Neural cell (in vitro differentiated cells): ENCODE measurements around the gene KIF18B. TPM values are rescaled to one million over a fixed set of nuclear protein-coding genes. Genes with fewer than 3 reads are reported as not detected.

ENCODE experiments used
- H2AFZ ChIP-seq: fragments of 200-600, 300-800 bp; sonication (generic), shearing (Covaris generic); 2 replicates; pipeline ENCODE4 v1.6.0; 2014; ENCODE audit warnings: low read depth, mild to moderate bottlenecking, antibody characterized with exemption, low read length, moderate library complexity
- H3F3A ChIP-seq: fragments of 200-600 bp; shearing (Covaris generic); 2 replicates; pipeline ENCODE4 v1.6.1; 2016; ENCODE audit warnings: mild to moderate bottlenecking, moderate library complexity, mixed read lengths, antibody characterized with exemption, low read length; ENCODE audit not compliant: insufficient read depth, poor library complexity, severe bottlenecking
- H3K27ac ChIP-seq: fragments of 200-600, 300-800 bp; sonication (generic), shearing (Covaris generic); 2 replicates; pipeline ENCODE4 v1.5.1; 2014; ENCODE audit warnings: mild to moderate bottlenecking, low read length, moderate library complexity
- H3K27me3 ChIP-seq: fragments of 300-800, 200-600 bp; sonication (generic), shearing (Covaris generic); 2 replicates; pipeline ENCODE4 v1.6.0; 2014; ENCODE audit warnings: mild to moderate bottlenecking, low read depth, low read length, moderate library complexity; ENCODE audit not compliant: insufficient read depth
- H3K36me3 ChIP-seq: fragments of 300-800, 200-600 bp; sonication (generic), shearing (Covaris generic); 2 replicates; pipeline ENCODE4 v1.5.1; 2014; ENCODE audit warnings: mild to moderate bottlenecking, antibody characterized with exemption, low read length, moderate library complexity; ENCODE audit not compliant: insufficient read depth
- H3K4me2 ChIP-seq: fragments of 300-800, 200-600 bp; sonication (generic), shearing (Covaris generic); 2 replicates; pipeline ENCODE4 v1.6.0; 2014; ENCODE audit warnings: mild to moderate bottlenecking, low read length
- H3K4me3 ChIP-seq: fragments of 300-800, 200-600 bp; sonication (generic), shearing (Covaris generic); 2 replicates; pipeline ENCODE4 v1.5.1; 2014; ENCODE audit warnings: mild to moderate bottlenecking, low read length, moderate library complexity
- H3K79me2 ChIP-seq: fragments of 200-600 bp; shearing (Covaris generic); replicated peaks from 2 replicates; pipeline ENCODE4 v1.6.0; 2014; ENCODE audit warnings: mild to moderate bottlenecking, low read length, moderate library complexity; ENCODE audit not compliant: insufficient read depth
- H3K9ac ChIP-seq: fragments of 300-800, 200-600 bp; sonication (generic), shearing (Covaris generic); 2 replicates; pipeline ENCODE4 v1.6.1; 2016; ENCODE audit warnings: mild to moderate bottlenecking, low read length, mixed read lengths
- H3K9me2 ChIP-seq: fragments of 200-600 bp; shearing (Covaris generic); 2 replicates; pipeline ENCODE4 v1.6.1; 2016; ENCODE audit warnings: mild to moderate bottlenecking, low read length, mixed read lengths; ENCODE audit not compliant: insufficient read depth
- H3K9me3 ChIP-seq: fragments of 200-600, 300-800 bp; sonication (generic), shearing (Covaris generic); 2 replicates; pipeline ENCODE4 v1.6.1; 2016; ENCODE audit warnings: mild to moderate bottlenecking, mixed run types, low read length, moderate library complexity, mixed read lengths
- H4K20me1 ChIP-seq: fragments of 200-600 bp; shearing (Covaris generic); 2 replicates; pipeline ENCODE4 v1.6.1; 2016; ENCODE audit warnings: mild to moderate bottlenecking, mixed run types; ENCODE audit not compliant: insufficient read depth
- EP300 ChIP-seq: fragments of 450-650 bp; conservative IDR thresholded peaks from 2 replicates; pipeline ENCODE4 v1.6.1; 2014; ENCODE audit warnings: antibody characterized with exemption, mild to moderate bottlenecking, moderate library complexity; ENCODE audit not compliant: poor library complexity, severe bottlenecking
- EZH2 ChIP-seq: fragments of 200-600, 300-800 bp; shearing (Covaris generic), sonication (generic); IDR thresholded peaks from 2 replicates; pipeline ENCODE4 v1.6.1; 2014; ENCODE audit warnings: antibody characterized with exemption, low read length, borderline replicate concordance, mild to moderate bottlenecking; ENCODE audit not compliant: insufficient read depth, poor library complexity, severe bottlenecking
- MXI1 ChIP-seq: fragments of 450-650 bp; conservative IDR thresholded peaks from 2 replicates; pipeline ENCODE4 v1.6.1; 2014; ENCODE audit warnings: antibody characterized with exemption, mild to moderate bottlenecking; ENCODE audit not compliant: poor library complexity, severe bottlenecking
- RAD21 ChIP-seq: fragments of 450-650 bp; conservative IDR thresholded peaks from 2 replicates; pipeline ENCODE4 v1.6.1; 2014; ENCODE audit warnings: antibody characterized with exemption, mild to moderate bottlenecking, moderate library complexity
- SMC3 ChIP-seq: fragments of 450-650 bp; conservative IDR thresholded peaks from 2 replicates; pipeline ENCODE4 v1.6.1; 2014; ENCODE audit warnings: antibody characterized with exemption, mild to moderate bottlenecking, moderate library complexity; ENCODE audit not compliant: poor library complexity
- TAF1 ChIP-seq: IDR thresholded peaks from 2 replicates; pipeline ENCODE4 v1.6.1; 2012; ENCODE audit warnings: low read depth
- polyA plus RNA-seq: library from polyadenylated mRNA; depleted of rRNA; stranded (reverse); fragments of >200 nt; gene quantifications from 2 replicates; pipeline ENCODE4 v1.2.3, GENCODE V29; 2014
- TF ChIP-seq, protein P1 (sequence below): fragments of 450-650 bp; IDR thresholded peaks from 2 replicates; pipeline ENCODE4 v1.5.1; 2014; ENCODE audit warnings: antibody characterized with exemption, mild to moderate bottlenecking, moderate library complexity; ENCODE audit not compliant: poor library complexity, severe bottlenecking
- TF ChIP-seq, protein P2 (sequence below): IDR thresholded peaks from 2 replicates; pipeline ENCODE4 v1.6.1; 2012; ENCODE audit warnings: borderline replicate concordance

The KIF18B gene
- polyA plus RNA-seq, 1 donor from 2014 or later = 0.10 TPM

DNA sequence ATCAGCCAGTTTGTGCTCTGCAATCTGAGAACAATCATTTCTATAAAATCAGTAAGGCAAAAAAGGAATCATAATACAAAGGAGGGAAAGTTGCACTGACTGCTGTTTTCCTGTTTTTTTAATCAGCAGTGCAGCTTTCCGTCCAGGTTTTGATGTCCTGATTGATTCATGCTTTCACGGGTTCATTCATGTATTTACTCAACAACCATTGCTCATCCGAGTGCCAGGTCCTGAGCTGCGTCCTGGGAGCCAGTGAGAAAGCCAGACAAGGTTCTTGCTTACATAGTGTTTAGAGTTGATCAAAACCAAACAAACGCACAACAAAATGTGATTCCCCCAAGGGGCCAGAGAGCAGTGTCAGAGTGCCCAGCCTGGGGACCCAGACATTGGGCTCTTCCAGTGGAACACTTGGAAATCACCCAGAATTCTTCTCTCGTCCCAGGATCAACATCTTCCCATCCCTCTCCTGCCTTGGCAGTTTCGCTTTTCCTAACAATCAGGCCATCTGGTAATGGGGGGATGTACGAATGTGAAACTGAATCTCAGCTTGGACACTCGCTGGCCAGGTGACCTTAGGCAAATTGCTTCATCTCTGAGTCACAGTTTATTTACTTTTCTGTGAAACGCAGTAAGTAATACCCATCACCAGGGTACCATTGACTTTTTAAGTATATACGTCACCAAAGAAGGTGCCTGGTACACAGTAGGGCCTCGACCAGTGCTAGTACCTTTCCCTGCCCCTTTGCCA, 33.8 kb upstream of the KIF18B start:
- Histone ChIP-seq H3K9ac (no peak overlapping the region), H3K9me3 (no peaks in the 10 kb centered on the region), H3K27ac (no peak overlapping the region), H2AFZ (no peak overlapping the region), H3K4me2 (no peak overlapping the region), H3K4me3 (no peak overlapping the region), H3K79me2 (no peaks in the 10 kb centered on the region), H3F3A (no peaks in the 10 kb centered on the region), H4K20me1 (no peaks in the 10 kb centered on the region), H3K27me3 (no peaks in the 10 kb centered on the region), H3K36me3 (no peaks in the 10 kb centered on the region), H3K9me2 (no peaks in the 10 kb centered on the region)
- TF ChIP-seq RAD21 (no peak), EZH2 (no peak), EP300 (no peak)
- TF ChIP-seq, protein P1, sequence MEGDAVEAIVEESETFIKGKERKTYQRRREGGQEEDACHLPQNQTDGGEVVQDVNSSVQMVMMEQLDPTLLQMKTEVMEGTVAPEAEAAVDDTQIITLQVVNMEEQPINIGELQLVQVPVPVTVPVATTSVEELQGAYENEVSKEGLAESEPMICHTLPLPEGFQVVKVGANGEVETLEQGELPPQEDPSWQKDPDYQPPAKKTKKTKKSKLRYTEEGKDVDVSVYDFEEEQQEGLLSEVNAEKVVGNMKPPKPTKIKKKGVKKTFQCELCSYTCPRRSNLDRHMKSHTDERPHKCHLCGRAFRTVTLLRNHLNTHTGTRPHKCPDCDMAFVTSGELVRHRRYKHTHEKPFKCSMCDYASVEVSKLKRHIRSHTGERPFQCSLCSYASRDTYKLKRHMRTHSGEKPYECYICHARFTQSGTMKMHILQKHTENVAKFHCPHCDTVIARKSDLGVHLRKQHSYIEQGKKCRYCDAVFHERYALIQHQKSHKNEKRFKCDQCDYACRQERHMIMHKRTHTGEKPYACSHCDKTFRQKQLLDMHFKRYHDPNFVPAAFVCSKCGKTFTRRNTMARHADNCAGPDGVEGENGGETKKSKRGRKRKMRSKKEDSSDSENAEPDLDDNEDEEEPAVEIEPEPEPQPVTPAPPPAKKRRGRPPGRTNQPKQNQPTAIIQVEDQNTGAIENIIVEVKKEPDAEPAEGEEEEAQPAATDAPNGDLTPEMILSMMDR = no peak

DNA sequence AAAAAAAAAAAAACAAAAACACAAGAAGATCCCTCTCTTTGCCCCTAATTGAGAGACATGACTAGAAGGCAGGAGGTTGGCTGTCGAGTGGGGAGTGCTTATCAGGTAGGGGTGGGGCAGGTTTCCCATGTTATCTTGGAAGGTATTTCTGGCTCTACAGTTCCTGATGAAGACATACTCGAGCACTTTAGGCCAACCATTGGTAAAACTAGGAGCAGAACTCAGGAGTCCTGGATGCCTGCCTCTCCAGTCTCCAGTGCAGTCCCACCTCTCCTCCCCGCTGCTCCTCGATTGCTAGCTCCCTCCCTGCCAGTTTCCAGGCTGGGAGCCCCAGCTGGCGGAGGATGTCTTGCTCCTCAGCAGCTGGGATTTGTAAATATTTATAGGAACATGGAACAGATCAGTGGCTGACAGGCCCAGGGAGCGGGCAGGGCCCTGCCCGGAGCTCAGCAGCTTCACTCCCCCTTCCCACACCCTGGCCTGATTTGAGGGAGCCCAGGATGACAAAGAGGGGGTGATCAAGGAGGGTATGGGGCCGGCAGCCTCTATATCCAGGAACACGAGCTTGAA, 31.9 kb upstream of the KIF18B start:
- Histone ChIP-seq H3K79me2 (no peaks in the 10 kb centered on the region), H3K4me2 (no peak overlapping the region)
- TF ChIP-seq, protein P1 = no peak
- TF ChIP-seq RAD21 (no peak), SMC3 (no peak), EP300 (no peak), TAF1 (no peak), MXI1 (no peak)
- TF ChIP-seq, protein P2, sequence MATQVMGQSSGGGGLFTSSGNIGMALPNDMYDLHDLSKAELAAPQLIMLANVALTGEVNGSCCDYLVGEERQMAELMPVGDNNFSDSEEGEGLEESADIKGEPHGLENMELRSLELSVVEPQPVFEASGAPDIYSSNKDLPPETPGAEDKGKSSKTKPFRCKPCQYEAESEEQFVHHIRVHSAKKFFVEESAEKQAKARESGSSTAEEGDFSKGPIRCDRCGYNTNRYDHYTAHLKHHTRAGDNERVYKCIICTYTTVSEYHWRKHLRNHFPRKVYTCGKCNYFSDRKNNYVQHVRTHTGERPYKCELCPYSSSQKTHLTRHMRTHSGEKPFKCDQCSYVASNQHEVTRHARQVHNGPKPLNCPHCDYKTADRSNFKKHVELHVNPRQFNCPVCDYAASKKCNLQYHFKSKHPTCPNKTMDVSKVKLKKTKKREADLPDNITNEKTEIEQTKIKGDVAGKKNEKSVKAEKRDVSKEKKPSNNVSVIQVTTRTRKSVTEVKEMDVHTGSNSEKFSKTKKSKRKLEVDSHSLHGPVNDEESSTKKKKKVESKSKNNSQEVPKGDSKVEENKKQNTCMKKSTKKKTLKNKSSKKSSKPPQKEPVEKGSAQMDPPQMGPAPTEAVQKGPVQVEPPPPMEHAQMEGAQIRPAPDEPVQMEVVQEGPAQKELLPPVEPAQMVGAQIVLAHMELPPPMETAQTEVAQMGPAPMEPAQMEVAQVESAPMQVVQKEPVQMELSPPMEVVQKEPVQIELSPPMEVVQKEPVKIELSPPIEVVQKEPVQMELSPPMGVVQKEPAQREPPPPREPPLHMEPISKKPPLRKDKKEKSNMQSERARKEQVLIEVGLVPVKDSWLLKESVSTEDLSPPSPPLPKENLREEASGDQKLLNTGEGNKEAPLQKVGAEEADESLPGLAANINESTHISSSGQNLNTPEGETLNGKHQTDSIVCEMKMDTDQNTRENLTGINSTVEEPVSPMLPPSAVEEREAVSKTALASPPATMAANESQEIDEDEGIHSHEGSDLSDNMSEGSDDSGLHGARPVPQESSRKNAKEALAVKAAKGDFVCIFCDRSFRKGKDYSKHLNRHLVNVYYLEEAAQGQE = no peak

More for the DNA sequence above, 31.9 kb upstream of the KIF18B start:
- Histone ChIP-seq H3K9me3 (no peaks in the 10 kb centered on the region), H3K4me3 (no peak overlapping the region), H3K27ac (no peak overlapping the region), H4K20me1 (no peaks in the 10 kb centered on the region), H3K9ac (no peak overlapping the region), H3K36me3 (no peaks in the 10 kb centered on the region), H3K27me3 (no peaks in the 10 kb centered on the region), H2AFZ (no peak overlapping the region), H3F3A (no peaks in the 10 kb centered on the region), H3K9me2 (no peaks in the 10 kb centered on the region)
